HL-60 (cell line): ENCODE measurements around the gene COLEC11.

Experiments
- POLR2AphosphoS5 ChIP-seq: IDR thresholded peaks from 2 replicates; pipeline ENCODE4 v1.6.1; 2012; ENCODE audit warnings: low read depth
- TF ChIP-seq, protein P1 (sequence below): IDR thresholded peaks from one replicate; pipeline ENCODE4 v1.5.1; 2011; ENCODE audit warnings: low read length, control low read depth, inconsistent platforms; ENCODE audit not compliant: insufficient read depth
- TF ChIP-seq, protein P2 (sequence below): IDR thresholded peaks from 2 replicates; pipeline ENCODE4 v1.6.1; 2012; ENCODE audit warnings: low read depth; ENCODE audit not compliant: insufficient replicate concordance

DNA sequence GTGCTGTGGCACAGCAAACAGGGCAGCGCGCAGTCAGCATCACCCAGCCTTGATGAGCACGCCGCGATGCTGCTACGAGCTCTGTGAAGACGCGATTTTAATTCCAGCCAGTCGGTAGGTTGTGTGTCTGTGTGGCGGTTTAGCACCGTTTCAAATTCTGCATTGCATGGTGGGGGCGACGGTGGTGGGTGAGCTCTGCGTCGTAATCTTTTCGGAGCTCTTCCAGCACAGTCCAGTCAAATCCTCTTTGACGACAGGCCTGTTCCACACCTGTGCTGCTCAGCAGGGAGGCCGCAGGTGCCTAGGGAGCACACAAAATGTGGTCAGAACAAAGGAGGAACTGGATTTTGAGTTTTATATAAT lies 71.7 kb downstream of the COLEC11 start:
- TF ChIP-seq, protein P1, sequence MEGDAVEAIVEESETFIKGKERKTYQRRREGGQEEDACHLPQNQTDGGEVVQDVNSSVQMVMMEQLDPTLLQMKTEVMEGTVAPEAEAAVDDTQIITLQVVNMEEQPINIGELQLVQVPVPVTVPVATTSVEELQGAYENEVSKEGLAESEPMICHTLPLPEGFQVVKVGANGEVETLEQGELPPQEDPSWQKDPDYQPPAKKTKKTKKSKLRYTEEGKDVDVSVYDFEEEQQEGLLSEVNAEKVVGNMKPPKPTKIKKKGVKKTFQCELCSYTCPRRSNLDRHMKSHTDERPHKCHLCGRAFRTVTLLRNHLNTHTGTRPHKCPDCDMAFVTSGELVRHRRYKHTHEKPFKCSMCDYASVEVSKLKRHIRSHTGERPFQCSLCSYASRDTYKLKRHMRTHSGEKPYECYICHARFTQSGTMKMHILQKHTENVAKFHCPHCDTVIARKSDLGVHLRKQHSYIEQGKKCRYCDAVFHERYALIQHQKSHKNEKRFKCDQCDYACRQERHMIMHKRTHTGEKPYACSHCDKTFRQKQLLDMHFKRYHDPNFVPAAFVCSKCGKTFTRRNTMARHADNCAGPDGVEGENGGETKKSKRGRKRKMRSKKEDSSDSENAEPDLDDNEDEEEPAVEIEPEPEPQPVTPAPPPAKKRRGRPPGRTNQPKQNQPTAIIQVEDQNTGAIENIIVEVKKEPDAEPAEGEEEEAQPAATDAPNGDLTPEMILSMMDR, result no peak
- TF ChIP-seq, protein P2, sequence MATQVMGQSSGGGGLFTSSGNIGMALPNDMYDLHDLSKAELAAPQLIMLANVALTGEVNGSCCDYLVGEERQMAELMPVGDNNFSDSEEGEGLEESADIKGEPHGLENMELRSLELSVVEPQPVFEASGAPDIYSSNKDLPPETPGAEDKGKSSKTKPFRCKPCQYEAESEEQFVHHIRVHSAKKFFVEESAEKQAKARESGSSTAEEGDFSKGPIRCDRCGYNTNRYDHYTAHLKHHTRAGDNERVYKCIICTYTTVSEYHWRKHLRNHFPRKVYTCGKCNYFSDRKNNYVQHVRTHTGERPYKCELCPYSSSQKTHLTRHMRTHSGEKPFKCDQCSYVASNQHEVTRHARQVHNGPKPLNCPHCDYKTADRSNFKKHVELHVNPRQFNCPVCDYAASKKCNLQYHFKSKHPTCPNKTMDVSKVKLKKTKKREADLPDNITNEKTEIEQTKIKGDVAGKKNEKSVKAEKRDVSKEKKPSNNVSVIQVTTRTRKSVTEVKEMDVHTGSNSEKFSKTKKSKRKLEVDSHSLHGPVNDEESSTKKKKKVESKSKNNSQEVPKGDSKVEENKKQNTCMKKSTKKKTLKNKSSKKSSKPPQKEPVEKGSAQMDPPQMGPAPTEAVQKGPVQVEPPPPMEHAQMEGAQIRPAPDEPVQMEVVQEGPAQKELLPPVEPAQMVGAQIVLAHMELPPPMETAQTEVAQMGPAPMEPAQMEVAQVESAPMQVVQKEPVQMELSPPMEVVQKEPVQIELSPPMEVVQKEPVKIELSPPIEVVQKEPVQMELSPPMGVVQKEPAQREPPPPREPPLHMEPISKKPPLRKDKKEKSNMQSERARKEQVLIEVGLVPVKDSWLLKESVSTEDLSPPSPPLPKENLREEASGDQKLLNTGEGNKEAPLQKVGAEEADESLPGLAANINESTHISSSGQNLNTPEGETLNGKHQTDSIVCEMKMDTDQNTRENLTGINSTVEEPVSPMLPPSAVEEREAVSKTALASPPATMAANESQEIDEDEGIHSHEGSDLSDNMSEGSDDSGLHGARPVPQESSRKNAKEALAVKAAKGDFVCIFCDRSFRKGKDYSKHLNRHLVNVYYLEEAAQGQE, result no peak
- no peak for TF ChIP-seq POLR2AphosphoS5
